Tibial nerve (tissue), 4 donors: ENCODE data around the gene ZNF83. TPM values are rescaled to one million over a fixed set of nuclear protein-coding genes. Genes with fewer than 3 reads are reported as not detected.

Experiments used
- DNase-seq, 2 donors: peaks; one replicate each; pipeline ENCODE4 v3.0.0-alpha.2; 2019; ENCODE audit warnings: low spot score in 2 of 2
- H3K27ac ChIP-seq, 4 donors: fragments of 200-600 bp; sonication (generic) in 3 of 4; one replicate each; pipeline ENCODE4 v1.5.1; 2017 to 2019; ENCODE audit warnings: mild to moderate bottlenecking in 1 of 4
- H3K27me3 ChIP-seq, 2 donors: fragments of 200-600 bp; sonication (generic) in 1 of 2; one replicate each; pipeline versions ENCODE4 v1.5.1 to v1.6.0; 2017 to 2019
- H3K36me3 ChIP-seq, 3 donors: fragments of 200-600 bp; sonication (generic); one replicate each; pipeline ENCODE4 v1.5.1; 2018 to 2019
- H3K4me1 ChIP-seq, 4 donors: fragments of 200-600 bp; sonication (generic) in 3 of 4; one replicate each; pipeline ENCODE4 v1.5.1; 2017 to 2019
- H3K4me3 ChIP-seq, 4 donors: fragments of 200-600 bp; sonication (generic) in 3 of 4; one replicate each; pipeline ENCODE4 v1.5.1; 2017 to 2019; ENCODE audit warnings: mild to moderate bottlenecking in 1 of 4, moderate library complexity in 1 of 4
- H3K9me3 ChIP-seq, 4 donors: fragments of 200-600 bp; sonication (generic) in 3 of 4; one replicate each; pipeline ENCODE4 v1.5.1; 2017 to 2019
- EP300 ChIP-seq, 2 donors: sonication (generic); formaldehyde crosslinking; IDR thresholded peaks; one replicate each; pipeline ENCODE4 v1.6.1; 2017; ENCODE audit warnings: antibody characterized with exemption in 2 of 2, mild to moderate bottlenecking in 1 of 2
- POLR2A ChIP-seq, 2 donors: fragments of 450-650 bp; IDR thresholded peaks; one replicate each; pipeline ENCODE4 v1.6.1; 2017; ENCODE audit warnings: antibody characterized with exemption in 2 of 2, mild to moderate bottlenecking in 2 of 2, moderate library complexity in 2 of 2
- WGBS, 2 donors: methylation state at CpG; one replicate each; pipeline ENCODE4 v1.1.5; 2018; 5-methylcytosine and 5-hydroxymethylcytosine counted together
- total RNA-seq, 4 donors: library from RNA; depleted of rRNA; stranded (reverse); fragments of >200 nt; gene quantifications; one replicate each; pipeline ENCODE4 v1.1.0, GENCODE V29; 2016
- TF ChIP-seq, protein P1 (sequence below), 5 experiments: fragments of 200-600 bp in 3 of 5; fragments of 450-650 bp in 2 of 5; sonication (generic) in 3 of 5; IDR thresholded peaks; one replicate each; pipeline ENCODE4 v1.5.1; 2016 to 2019; ENCODE audit warnings: antibody characterized with exemption in 5 of 5, mild to moderate bottlenecking in 3 of 5, moderate library complexity in 2 of 5

The ZNF83 gene
- total RNA-seq, 4 donors from 2014 or later: 73.4 to 92.6 (median 81.7) TPM

DNA sequence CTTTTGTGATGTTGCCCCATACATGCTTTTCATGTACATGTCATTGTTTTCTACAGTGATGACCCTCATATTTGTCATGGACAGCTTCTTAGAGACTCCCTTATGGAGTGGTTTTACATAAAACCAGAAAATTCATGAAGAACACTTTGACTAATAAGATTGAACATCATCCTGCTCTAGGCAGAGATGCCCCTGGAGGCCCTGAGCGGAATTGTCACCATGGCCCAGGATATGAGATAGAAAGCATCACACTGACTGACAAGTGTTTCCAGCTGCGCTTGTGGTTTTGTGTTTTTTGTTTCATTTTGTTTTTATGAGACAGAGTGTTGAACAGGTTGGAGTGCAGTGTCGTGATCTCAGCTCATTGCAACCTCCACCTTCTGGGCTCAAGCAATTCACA lies 45.9 kb downstream of the ZNF83 start:
- Histone ChIP-seq H3K4me3 (no peak overlapping the region), H3K27me3 (no peaks in the 10 kb centered on the region), H3K9me3 (peaks cover 0 to 5% (median 0%) of the 10 kb centered on the region in 4 donors), H3K4me1 (no peaks in the 10 kb centered on the region), H3K27ac (no peak overlapping the region), H3K36me3 (peaks cover 0 to 84% (median 0%) of the 10 kb centered on the region in 3 donors)
- no peak for DNase-seq
- WGBS, 2 donors: 63 to 83% methylated on average over 3 of the region's 3 CpGs
- TF ChIP-seq EP300 (IDR thresholded peaks at IDR 0.05) (no peak), POLR2A (IDR thresholded peaks at IDR 0.05) (no peak)
- TF ChIP-seq, protein P1, sequence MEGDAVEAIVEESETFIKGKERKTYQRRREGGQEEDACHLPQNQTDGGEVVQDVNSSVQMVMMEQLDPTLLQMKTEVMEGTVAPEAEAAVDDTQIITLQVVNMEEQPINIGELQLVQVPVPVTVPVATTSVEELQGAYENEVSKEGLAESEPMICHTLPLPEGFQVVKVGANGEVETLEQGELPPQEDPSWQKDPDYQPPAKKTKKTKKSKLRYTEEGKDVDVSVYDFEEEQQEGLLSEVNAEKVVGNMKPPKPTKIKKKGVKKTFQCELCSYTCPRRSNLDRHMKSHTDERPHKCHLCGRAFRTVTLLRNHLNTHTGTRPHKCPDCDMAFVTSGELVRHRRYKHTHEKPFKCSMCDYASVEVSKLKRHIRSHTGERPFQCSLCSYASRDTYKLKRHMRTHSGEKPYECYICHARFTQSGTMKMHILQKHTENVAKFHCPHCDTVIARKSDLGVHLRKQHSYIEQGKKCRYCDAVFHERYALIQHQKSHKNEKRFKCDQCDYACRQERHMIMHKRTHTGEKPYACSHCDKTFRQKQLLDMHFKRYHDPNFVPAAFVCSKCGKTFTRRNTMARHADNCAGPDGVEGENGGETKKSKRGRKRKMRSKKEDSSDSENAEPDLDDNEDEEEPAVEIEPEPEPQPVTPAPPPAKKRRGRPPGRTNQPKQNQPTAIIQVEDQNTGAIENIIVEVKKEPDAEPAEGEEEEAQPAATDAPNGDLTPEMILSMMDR (IDR thresholded peaks at IDR 0.05): no peak

DNA sequence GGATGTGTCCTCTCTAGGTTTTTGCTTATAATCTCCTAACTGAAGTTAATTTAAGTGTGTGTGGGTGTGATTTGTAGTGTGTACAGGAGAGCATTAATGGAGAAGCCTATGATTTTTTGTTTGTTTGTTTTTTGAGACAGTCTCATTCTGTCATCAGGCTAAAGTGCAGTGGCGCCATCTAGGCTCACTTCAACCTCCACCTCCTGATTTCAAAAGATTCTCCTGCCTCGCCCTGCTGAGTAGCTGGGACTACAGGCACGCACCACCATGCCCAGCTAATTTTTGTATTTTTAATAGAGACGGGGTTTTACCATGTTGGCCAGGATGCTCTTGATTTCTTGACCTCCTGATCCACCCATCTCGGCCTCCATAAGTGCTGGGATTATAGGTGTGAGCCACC lies 47.4 kb downstream of the ZNF83 start:
- Histone ChIP-seq H3K27me3 (no peaks in the 10 kb centered on the region), H3K4me3 (no peak overlapping the region), H3K9me3 (peaks cover 0 to 13% (median 0%) of the 10 kb centered on the region in 4 donors), H3K27ac (no peak overlapping the region), H3K4me1 (no peaks in the 10 kb centered on the region), H3K36me3 (peaks cover 0 to 85% (median 0%) of the 10 kb centered on the region in 3 donors)
- DNase-seq: no peak
- 82 to 83% methylated on average over 5 of the region's 5 CpGs for WGBS, 2 donors
- no peak for TF ChIP-seq EP300 (IDR thresholded peaks at IDR 0.05)
- TF ChIP-seq POLR2A (IDR thresholded peaks at IDR 0.05): no peak
- TF ChIP-seq, protein P1 (IDR thresholded peaks at IDR 0.05): no peak

DNA sequence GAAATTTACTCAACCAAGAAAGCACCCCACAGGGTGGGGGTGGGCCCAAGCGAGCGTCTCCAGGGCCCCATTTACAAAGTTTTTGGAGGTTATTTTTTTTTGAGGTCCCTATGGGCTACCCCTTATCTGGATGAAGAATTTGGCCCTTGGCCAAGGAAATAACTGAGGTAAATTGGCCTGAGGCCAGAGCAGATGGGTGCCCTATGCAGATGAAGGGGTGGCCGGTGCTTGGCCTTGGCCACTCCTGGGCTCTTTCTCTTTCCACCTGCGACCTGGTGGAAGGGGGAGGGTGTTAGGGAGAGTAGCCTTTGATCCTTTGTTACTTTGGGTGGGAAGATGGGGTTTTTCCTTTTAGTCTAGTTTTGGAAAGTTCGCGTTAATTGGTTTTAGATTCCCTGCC lies 52.6 kb downstream of the ZNF83 start:
- Histone ChIP-seq H3K4me1 (peaks cover 0 to 5% (median 0%) of the 10 kb centered on the region in 4 donors), H3K36me3 (peaks cover 3 to 97% (median 25%) of the 10 kb centered on the region in 3 donors), H3K4me3 (no peak overlapping the region), H3K9me3 (peaks cover 0 to 55% (median 0%) of the 10 kb centered on the region in 4 donors), H3K27me3 (no peaks in the 10 kb centered on the region), H3K27ac (no peak overlapping the region)
- WGBS, 2 donors: 86 to 90% methylated on average over 6 of the region's 6 CpGs
- TF ChIP-seq, protein P1 (IDR thresholded peaks at IDR 0.05): no peak
- no peak for TF ChIP-seq POLR2A (IDR thresholded peaks at IDR 0.05)
- no peak for TF ChIP-seq EP300 (IDR thresholded peaks at IDR 0.05)
- no peak for DNase-seq

DNA sequence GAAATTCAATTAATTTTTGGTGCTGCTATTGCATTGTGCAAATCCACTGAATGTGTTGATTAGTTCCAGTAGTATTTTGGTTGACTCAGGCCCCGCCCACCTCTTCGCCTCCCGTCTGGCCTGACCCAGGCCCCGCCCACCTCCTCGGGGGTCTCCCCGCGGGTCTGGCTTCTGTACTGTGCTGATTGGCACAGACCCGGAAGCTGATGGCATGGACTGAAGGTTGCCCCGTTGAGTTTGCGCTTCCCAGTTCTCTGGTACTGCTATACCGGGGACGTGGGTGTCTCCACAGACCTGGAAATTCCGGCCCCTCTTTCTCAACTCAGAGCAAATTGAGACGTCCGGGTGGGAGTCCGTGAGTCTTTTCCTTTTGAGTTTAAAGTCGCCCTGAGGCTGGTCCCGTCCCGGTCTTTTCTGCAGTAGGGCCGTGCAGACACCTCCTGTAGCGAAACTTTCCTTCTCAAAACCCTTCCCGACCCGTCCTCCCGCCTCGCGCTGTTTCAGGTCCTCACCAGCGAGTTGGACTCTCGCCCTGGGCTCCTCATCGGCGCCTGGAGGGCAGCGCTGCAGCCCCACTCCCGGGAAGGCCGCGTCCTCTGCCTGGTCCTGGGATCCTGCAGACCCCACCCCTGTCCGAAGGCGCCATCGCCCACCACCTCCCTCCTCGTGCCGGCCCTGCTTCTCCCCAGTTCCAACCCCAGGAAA lies 53.3 kb downstream of the ZNF83 start:
- H3K4me1 ChIP-seq: peaks cover 0 to 5% (median 0%) of the 10 kb centered on the region in 4 donors
- no peak overlapping the region for H3K27ac ChIP-seq
- peaks cover 0 to 63% (median 0%) of the 10 kb centered on the region in 4 donors for H3K9me3 ChIP-seq
- TF ChIP-seq, protein P1 (IDR thresholded peaks at IDR 0.05): no peak
- TF ChIP-seq EP300 (IDR thresholded peaks at IDR 0.05) (no peak), POLR2A (IDR thresholded peaks at IDR 0.05) (no peak)
- no peaks in the 10 kb centered on the region for H3K27me3 ChIP-seq
- peak overlapping the region in 1 of 4 donors; percentile 39 for H3K4me3 ChIP-seq
- 52 to 55% methylated on average over 38 to 39 of the region's 39 CpGs for WGBS, 2 donors
- peaks cover 5 to 97% (median 25%) of the 10 kb centered on the region in 3 donors for H3K36me3 ChIP-seq
- DNase-seq: no peak
